HS-5 (cell line): ENCODE results near the gene TRAF6.
"Not testable (repeated sequence)": the region's sequence is repeated elsewhere in the genome, so short reads cannot be mapped to it uniquely, and the experiment has no call there.

ENCODE experiments used
- DNase-seq: peaks from one replicate; pipeline ENCODE4 v3.0.0-alpha.2; 2012; ENCODE audit warnings: low read depth

The TRAF6 gene

DNA sequence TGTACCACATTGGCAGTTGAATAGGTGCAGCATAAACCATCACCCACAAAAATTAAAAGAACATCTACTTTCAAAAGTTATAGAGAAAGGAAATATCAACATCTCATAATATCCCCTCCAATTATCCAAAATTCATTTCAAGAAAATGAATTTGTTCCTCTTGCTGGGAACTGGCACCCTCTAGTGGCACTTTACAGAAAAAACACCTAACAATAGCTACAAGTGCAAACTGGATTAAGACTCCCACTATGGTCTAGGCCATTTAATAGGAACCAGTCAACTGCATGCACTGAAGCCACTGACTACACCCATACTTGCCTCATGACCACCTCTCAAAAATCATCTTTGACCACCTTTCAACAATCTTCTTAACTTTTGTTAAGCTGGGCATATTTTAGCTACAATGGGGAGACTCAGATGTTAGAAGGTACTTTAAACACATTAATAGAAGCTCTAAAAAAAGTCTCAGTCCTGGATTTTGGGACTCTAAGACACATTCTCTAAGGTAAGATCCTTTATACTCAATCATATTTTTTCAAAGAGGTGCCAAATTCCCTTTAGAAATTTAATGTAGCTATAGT is 17.3 kb downstream of the TRAF6 start:
- DNase-seq = peak; percentile 18

DNA sequence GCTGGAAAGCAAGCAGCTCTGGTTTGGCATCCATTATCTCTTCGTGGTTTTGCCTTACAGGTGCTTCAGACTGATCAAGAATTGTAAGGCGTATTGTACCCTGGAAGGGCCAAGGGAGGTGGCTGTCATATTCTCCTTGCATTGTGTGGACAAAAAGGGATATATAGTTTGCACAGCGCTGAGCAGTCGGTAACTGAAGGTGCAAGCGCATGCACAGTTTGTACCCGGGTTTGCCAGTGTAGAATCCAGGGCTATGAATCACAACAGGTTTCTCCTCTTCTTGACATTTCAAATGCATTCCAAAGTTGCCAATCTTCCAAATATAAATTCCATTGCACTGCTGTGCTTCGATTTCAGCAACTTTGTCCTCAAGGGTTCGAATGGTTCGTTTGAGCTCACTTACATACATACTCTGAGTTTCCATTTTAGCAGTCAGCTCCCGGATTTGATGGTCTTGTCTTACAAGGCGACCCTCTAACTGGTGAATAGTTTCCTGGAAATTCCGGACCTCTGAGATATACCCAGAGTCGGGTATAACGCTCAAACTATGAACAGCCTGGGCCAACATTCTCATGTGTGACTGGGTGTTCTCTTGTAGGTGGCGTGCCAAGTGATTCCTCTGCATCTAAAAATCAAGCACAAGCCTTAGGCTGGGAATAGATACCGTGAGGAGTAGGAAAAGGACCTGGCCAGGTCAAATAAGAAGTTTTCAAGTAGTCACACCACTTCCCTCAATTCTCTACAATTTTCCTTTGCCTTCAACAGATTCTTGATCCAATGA is 19.9 kb downstream of the TRAF6 start:
- DNase-seq = no peak

DNA sequence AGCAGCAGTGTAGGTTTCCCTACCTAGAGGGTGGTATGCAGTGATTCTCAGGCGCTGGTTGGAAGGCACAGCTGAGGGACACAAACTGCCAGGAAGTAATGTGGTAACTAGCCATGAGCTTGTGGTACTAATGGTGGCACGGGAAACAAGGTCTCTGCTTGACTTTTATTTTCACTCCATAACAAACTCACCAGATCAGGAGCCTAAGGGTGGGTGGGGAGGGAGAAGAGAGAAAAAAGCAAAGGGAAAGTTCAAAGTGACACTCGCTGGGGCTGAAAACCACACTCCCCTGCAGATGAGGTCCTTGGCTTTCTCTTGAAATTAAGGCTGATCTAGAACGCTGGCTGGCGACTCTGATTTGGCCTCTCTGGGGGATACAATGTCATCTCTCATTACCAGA is 22.0 kb downstream of the TRAF6 start:
- DNase-seq = no peak

DNA sequence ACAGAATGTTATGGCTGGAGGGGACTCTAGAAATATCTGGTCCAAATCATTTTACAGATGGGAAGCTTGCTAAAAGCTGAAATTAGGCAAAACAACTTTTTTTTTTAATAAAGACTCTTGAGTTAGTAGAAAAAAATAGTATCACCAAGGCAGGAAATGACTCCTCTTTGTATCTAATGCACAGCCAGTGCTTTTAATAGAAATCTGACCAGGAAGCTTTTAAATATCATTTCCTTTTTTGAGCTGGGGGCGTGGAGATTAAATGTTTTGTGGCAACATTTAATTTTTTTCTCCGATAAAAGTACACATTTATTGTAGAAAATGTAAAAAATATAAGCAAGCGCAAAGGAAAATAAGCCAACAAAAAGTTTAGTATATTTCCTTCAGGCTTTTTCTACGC is 22.5 kb downstream of the TRAF6 start:
- DNase-seq = no peak

DNA sequence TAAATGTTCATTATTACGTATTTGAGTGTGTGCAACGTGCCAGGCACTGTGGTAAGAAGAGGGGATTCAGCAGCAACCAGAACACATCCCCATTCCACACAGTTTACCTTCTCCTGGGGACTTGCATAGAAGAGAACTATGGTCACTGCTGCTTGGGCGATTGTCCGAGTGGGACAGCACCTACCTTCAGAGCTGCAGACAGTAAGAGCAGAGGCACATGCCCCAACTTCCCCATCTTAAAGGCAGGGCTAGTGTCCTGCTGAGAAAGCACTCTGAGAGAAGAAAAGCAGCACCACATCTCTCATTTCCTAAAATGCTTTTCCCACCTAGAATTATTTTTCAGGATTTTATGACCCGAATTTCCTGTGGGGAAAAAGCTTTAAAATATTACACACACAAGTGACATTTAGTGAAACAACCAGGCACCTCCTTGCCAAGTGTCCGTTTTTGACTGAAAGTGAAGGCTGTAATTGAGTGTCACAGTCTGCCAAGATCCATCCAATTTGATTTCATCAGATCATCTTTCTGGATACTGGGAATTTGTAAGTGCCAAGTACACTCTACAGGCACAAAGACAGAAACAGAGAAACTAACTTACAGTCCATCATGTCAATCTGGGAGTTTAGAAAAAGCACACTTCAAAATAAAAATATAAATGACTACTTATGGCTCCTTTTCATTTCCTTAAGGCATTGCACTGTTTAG is 24.6 kb downstream of the TRAF6 start:
- DNase-seq = no peak

DNA sequence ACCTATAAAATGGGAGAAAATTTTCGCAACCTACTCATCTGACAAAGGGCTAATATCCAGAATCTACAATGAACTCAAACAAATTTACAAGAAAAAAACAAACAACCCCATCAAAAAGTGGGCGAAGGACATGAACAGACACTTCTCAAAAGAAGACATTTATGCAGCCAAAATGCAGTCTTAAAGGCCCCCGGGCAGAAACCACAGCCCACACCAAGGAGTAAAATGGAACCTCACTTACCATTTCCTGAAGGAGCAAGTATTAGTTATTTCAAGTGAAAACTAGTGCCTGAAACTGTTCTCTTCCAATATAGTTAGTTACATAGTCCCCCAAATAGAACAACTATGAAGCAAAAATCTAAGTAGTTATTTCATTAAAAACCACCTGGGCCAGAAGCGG is 27.0 kb downstream of the TRAF6 start:
- not testable (repeated sequence) for DNase-seq

DNA sequence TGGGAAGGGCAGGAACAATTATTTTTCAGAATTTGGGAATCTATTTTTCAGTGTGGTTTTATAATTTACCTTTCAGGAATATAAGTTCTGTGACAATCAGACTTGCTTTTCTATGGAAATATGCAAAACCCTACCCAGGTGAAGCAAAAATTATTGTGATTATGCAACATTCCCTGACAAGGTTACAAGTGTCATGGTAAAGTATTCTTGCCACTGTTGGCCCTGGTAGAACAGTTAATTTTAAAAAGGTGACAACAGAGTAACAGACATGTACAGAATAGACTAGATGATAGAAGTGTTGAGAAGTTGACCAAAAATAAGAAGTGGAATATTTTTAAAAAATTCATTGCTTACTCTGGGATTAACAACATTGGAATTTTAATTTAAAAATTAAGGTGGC is 29.2 kb downstream of the TRAF6 start:
- no peak for DNase-seq

DNA sequence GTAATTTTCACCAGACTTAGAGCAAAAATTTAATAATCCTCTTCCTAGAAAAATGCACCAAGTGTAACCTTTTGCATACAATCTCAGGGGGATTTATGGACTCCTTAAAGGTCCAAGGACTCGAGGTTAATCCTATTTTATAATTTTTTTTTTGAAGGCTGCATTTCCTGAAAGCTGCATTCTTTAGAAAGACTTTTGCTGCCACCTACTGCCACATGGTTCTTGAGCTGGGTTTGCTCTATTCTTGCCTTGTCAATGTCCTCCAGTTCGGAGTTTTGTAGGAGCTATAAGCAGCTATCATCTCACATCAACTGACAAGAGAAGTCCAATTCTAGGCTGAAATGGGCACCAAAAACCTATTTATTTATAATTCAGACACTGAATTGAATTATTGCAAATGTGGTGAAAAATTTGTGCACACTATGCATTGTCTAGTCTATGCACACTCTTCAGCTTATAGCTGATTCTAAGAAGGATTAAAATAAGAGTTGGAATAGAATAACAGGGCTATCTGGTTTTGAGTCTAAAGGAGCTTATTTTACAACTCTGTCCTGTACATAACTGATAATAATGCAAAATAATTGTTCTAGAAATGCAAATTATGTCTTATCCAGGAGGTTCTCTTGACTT is 31.3 kb downstream of the TRAF6 start:
- no peak for DNase-seq

DNA sequence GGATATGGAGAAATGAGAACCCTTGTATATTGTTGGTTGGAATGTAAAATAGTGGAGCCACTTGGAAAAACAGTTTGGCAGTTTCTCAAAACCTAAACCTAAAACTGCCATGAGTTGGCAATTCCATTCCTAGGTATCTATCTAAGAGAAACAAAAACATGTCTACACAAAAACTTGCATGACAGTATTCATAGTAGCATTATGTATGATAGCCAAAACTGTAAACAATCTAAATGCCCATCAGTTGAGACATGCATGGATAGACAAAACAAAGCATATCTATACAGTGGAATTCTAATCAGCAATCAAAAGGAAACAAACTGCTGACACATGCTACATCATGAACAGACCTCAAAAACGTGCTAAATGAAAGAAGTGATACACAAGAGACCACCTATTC is 34.9 kb downstream of the TRAF6 start:
- DNase-seq = no peak

DNA sequence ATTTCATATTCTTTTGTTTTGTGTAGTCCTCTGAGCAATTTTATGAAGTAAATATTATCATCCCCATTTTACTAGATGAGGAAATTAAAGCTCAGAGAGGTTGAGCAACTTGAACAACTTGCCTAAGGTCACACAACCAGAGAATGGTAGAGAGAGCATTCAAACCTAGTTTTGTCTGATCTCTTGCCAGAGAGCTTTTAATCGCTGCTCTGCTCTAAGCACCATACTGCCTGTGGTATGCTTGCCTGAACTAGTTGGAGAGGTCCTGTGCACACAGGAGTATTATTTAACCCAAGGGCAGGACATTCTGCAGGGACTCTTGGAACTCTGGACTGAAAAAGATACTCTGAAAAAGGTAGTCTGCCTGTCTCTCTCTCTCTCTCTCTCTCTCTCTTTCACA is 38.5 kb downstream of the TRAF6 start:
- no peak for DNase-seq

DNA sequence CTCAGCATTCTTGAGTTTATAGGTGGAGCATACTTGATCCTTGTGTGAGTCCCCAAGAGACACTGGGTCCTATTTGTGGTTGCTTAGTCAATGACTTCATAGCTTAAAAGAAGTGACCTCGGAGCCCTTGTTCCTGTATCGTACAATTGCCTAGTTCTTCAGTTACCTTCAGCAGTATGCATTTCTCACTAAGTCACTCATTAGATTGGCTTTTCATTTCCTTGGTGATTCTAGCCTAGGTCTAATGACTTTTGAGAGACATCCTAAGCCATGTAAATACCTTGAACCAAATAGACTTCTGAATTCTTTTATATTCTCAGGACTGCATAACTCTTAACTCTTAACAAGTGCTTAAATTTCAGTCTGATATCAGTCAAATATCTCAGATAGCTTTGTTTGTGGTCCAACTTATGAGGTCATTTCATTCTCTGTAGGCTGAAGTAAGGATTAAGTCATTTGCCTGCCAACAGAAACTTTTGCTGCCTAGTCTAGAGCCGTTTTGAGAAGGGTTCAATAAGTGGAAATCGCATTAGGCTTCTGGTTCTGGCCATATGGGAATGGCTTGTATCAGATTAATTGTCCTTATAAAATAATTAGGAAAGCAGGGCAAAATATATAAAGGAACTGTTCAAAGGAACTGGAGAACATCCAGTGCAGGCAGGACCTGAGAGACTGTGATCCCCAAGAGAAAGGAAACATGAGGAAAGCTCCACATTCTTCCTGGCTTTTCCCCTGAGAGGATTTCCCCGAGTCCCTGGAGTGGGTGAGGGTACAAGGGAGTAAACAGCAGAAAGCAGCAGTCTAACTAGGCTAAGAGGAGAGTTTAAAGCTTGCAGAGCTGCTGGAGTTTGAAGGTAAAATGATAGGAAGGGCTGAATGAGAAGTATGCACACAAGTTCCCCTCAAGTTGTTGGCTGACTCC is 39.9 kb downstream of the TRAF6 start:
- peak; percentile 22 for DNase-seq

DNA sequence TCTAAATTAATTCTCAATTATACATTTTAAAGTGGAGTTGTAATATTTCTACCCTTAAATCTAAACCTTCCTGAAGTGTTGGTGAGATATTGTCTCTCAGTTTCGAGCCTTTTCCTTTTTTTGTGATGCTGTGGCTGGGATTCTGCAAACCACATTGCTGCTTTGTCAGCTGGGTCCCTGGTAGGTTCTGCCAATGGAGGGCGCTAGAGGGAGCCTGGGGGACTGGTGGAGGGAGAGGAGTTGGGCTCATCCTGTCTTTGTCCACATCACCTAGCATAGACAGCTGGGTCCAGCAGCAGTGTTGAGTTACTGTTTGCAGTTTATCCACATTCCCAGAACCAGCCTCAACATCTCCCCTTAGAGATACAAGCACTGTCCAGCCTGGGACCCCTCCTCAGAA is 41.0 kb downstream of the TRAF6 start:
- no peak for DNase-seq

DNA sequence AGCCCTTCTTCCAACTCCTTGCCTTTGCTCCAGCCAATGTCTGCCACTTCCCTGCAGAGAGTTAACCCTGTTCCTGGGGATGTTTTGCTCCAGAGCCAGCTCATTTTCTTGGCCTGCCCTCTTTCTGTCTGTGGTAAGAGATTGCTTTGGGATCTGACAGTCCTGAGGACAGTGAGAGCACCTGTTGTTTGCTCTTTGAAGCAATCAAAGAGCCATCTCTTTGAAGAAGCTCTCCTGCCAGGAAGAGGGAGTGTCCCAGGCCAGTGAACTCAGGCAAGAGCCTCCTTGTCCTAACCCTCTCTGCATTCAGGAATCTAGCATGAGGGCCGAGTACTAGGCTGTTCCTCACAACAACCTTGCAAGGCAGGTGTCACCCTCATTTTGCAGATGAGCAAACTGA is 42.2 kb downstream of the TRAF6 start:
- DNase-seq = no peak

DNA sequence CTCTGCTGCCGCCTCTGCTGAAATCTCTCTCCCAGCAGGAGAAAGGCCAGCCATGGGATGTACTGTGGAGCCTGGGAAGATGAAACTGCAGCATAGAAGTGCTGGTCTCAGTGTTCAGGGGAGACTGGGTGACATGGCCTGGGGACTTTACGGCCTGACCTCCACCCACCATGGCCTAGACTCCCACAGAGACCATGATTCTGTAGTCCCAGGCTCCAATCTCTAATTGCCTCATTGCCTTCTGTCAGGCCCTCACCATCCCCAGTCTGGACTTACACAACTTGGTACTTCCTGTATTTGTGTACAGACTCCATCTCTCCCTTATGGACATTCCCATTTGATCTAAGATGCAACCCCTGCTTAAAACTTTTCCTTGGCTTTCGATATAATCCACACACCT is 43.1 kb downstream of the TRAF6 start:
- no peak for DNase-seq

DNA sequence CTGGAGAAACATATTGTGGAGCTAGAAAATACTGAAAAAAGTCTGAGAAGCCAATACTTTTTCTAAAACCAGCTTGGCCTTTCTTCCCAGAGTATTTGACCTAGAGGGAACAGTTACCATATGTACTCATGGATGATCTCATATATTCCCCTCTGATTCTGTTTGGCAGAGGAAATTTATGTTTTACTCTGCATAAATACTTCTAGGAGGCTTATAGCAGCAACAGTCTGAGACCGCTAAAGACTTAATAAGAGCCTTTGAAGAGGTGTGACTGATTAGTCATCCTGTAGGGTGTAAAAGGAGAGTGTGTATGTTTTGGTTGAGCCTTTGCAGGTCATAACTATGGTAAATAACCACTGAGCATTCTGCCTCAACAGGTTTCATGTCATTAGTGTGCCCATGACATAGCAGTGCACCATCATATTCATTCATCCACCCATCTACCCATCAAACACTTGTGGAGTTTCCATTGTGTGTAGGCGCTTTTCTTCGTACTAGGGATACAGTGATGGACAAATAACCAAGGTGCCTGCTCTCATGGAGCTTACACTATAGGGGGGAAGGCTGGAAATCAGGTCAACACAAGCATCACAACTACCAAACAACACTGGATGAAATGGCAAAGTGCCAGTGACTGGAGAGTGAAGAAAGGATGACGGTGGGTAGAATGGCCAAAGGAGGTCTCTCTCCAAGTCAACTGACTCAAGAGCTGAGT is 44.5 kb downstream of the TRAF6 start:
- no peak for DNase-seq

DNA sequence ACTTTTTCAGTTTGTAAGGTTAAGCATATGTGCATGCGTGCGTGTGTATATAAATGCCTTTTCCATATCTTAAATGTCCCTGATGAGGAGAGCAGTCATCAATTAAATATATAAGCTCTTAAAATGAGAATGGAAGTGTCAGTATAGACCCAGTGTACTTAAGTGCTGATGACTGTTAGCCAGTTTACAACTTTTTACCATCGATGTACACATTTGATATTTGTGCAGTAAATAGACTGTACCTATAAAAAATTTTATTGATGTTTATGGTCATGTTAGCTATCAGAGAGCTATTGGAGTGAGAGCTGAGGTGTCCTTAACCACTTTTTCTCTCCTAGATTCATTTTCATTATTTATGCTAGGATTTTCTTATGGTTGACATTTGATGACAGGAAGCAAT is 45.4 kb downstream of the TRAF6 start:
- DNase-seq = no peak

DNA sequence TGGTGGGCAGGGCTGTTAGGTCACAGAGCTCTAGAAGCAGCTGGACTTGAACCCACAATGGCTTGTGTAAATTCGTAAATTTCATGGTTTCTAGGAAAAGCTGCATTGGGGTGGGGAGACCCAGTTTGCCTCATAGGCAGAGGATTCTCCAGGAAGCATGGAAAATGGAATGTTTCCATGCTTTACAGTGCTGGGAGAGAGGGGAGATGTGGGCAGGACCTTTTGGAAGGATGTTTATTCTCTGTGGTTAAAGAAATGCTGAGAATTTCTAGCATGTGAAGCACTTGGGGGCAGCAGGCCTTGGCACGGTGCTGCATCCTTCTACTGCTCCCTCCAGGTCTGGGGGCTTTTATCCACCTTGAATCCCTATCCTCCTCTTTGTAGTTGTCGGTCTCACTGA is 46.3 kb downstream of the TRAF6 start:
- no peak for DNase-seq

DNA sequence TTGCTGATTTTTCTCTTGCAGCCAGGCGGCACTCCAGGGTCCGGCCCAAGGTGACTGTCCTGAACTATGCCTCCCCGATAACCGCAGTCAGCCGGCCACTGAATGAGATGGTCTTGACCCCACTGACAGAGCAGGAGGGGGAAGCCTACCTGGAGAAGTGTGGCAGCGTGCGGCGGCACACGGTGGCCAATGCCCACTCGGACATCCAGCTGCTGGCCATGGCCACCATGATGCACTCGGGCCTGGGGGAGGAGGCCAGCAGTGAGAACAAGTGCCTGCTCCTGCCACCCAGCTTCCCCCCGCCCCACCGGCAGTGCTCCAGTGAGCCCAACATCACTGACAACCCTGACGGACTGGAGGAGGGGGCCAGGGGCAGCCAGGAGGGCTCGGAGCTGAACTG is 47.8 kb downstream of the TRAF6 start:
- DNase-seq = no peak

DNA sequence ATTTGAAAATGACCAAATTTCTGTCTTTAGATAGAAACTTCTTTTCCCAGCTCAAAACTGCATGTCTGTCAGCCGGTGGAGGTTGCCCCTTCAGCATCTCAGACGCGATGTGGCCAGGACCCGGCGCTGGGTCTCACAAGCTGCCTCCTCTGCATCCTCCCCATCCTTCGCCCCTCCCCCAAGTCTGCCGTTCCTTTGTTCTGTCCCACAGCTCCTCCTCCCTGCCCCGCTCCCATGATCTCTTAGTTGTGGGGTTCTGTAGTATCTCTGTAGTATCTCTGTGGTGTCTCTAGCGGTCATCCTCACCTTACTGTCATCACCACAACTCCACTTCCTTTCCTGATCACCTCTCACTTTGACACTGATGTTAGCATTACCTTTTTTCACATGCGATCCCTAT is 49.9 kb downstream of the TRAF6 start:
- DNase-seq = no peak

DNA sequence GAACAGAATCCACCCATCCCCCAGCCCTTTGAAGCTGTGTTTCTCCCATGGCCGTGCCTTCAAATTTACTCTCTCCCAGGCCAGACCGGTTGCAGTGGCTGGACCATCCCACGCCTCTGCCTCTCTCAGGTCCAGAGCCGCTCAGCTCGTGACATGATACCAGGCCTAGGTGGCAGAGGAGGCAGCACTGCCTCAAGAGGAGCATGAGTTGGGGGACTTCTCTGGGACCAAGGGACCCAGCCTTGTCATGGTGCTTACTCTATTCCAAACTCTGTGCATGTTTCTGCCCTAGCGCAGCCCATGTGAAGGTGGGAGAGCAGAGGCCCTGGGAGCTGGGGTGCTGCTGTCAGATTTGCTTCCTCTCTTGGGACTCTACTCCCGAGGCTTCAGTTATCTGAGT is 51.0 kb downstream of the TRAF6 start:
- DNase-seq = no peak
